ENCODE results near the gene TMEM140. TPM values are rescaled to one million over a fixed set of nuclear protein-coding genes. Genes with fewer than 3 reads are reported as not detected.
"Not testable (repeated sequence)": the region's sequence is repeated elsewhere in the genome, so short reads cannot be mapped to it uniquely, and the experiment has no call there.

The TMEM140 gene
- total RNA-seq, 2 donors from 2014 or later: 4.0 to 9.6 TPM

DNA sequence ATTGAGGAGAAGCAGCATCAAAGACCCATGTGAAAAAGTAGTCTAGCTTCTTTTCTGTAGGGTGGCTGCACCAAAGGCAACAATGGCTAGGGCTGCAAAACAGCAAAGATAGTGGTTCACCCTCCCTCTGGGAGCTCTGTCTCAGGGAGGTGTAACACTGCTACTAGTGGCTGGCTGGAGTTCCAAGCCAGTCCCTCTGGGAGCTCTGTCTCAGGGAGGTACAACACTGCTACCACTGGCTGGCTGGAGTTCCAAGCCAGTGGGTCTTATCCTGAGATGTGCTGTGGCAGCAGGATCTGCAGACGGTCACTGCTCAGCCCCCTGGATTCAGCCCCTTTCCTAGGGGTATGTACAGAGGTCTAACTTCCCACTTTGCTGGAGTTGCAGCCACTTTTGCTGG is 37.9 kb upstream of the TMEM140 start:
- H3K4me1 ChIP-seq: no peaks in the 10 kb centered on the region
- 93% methylated on average over 1 of the region's 1 CpG; no CpG with 5 or more reads in 1 of the 2 donors for WGBS, 2 donors

DNA sequence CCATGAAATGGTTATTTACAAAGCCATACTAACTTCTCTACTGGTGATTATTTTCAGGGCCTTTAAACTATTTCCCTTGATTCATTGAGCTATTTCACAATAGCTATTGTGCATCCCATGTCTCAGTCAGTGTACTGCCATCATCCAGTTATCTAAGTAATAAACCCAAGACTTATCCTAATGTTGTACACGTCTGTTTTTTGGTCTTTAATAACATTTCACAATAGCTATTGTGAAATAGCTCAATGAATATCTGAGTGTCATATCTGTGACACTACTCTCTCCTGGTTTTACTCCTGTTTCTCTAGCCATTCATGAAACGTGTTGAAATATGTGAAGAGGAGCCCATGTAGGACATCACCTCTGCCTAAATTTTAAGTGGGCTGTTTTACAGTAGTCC is 36.5 kb upstream of the TMEM140 start:
- TF ChIP-seq, protein P1, sequence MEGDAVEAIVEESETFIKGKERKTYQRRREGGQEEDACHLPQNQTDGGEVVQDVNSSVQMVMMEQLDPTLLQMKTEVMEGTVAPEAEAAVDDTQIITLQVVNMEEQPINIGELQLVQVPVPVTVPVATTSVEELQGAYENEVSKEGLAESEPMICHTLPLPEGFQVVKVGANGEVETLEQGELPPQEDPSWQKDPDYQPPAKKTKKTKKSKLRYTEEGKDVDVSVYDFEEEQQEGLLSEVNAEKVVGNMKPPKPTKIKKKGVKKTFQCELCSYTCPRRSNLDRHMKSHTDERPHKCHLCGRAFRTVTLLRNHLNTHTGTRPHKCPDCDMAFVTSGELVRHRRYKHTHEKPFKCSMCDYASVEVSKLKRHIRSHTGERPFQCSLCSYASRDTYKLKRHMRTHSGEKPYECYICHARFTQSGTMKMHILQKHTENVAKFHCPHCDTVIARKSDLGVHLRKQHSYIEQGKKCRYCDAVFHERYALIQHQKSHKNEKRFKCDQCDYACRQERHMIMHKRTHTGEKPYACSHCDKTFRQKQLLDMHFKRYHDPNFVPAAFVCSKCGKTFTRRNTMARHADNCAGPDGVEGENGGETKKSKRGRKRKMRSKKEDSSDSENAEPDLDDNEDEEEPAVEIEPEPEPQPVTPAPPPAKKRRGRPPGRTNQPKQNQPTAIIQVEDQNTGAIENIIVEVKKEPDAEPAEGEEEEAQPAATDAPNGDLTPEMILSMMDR (IDR thresholded peaks at IDR 0.05): no peak
- no peak for TF ChIP-seq POLR2A (IDR thresholded peaks at IDR 0.05)
- intact Hi-C loops (cut with DNase I): no loop called here
- no peaks in the 10 kb centered on the region for H3K9me3 ChIP-seq
- no peaks in the 10 kb centered on the region for H3K36me3 ChIP-seq (replicated peaks in 1 of 2; ENCODE audit: insufficient read depth in 1 of 2, low read depth in 2 of 2)
- no peak overlapping the region for H3K4me3 ChIP-seq
- ATAC-seq (no peak), DNase-seq (no peak)
- no peaks in the 10 kb centered on the region for H3K27me3 ChIP-seq
- H3K27ac ChIP-seq: no peak overlapping the region
- H3K4me1 ChIP-seq: no peaks in the 10 kb centered on the region
- 48 to 63% methylated on average over 2 of the region's 2 CpGs for WGBS, 2 donors

More for the DNA sequence above, 37.9 kb upstream of the TMEM140 start:
- intact Hi-C loops (cut with DNase I): no loop called here
- Histone ChIP-seq H3K27ac (no peak overlapping the region), H3K36me3 (replicated peaks in 1 of 2; ENCODE audit: insufficient read depth in 1 of 2, low read depth in 2 of 2) (no peaks in the 10 kb centered on the region), H3K4me3 (no peak overlapping the region), H3K27me3 (no peaks in the 10 kb centered on the region), H3K9me3 (no peaks in the 10 kb centered on the region)
- DNase-seq (no peak), ATAC-seq (no peak)
- TF ChIP-seq POLR2A (IDR thresholded peaks at IDR 0.05): no peak
- TF ChIP-seq, protein P1 (IDR thresholded peaks at IDR 0.05): no peak

DNA sequence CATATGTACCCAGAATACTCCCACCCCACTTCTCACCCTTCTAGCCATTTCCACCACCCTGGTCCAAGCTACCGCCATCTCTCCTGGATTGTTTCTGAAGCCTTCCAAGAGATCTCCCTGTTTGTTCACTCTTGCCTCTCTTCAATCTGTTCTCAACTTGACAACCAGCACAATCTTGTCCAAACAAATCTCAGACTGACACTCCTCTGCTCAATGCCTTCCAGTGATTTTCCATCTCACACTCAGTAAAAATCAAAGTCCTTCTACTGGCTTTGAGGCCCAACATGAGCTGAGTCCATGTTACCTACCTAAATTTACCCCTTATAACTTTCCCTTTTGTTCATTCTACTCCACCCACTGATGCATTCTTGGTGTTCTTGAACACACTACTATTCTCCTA is 33.2 kb upstream of the TMEM140 start:
- Histone ChIP-seq H3K4me3 (no peak overlapping the region), H3K27me3 (no peaks in the 10 kb centered on the region), H3K27ac (no peak overlapping the region), H3K36me3 (replicated peaks in 1 of 2; ENCODE audit: insufficient read depth in 1 of 2, low read depth in 2 of 2) (no peaks in the 10 kb centered on the region), H3K9me3 (no peaks in the 10 kb centered on the region), H3K4me1 (no peaks in the 10 kb centered on the region)
- DNase-seq (no peak), ATAC-seq (no peak)
- no peak for TF ChIP-seq POLR2A (IDR thresholded peaks at IDR 0.05)
- TF ChIP-seq, protein P1 (IDR thresholded peaks at IDR 0.05): no peak
- intact Hi-C loops (cut with DNase I): no loop called here
- WGBS, 2 donors: 96 to 100% methylated on average over 1 of the region's 1 CpG

DNA sequence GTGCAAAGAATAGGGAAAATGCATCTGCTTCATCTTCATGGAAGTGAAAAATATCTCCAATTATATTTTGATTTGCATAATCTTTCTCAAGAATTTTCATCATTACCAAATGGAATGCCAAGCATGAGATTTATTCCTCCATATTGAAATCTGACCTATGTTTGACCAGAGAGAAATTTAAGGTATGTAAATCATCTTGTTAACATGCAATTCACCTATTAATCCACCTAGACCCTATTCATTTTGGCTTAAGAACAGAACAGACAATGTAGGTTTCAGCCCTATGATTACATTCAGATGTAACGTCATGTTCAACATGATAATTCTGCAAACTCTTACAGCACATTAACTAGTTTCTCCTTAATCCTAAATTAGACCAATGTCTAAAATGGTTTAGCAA is 30.8 kb upstream of the TMEM140 start:
- TF ChIP-seq POLR2A (IDR thresholded peaks at IDR 0.05): no peak
- TF ChIP-seq, protein P1 (IDR thresholded peaks at IDR 0.05): no peak
- 94 to 96% methylated on average over 1 of the region's 1 CpG for WGBS, 2 donors
- ATAC-seq (no peak), DNase-seq (no peak)
- no peaks in the 10 kb centered on the region for H3K36me3 ChIP-seq (replicated peaks in 1 of 2; ENCODE audit: insufficient read depth in 1 of 2, low read depth in 2 of 2)
- intact Hi-C loops (cut with DNase I): no loop called here
- H3K27ac ChIP-seq: no peak overlapping the region
- H3K4me3 ChIP-seq: no peak overlapping the region
- H3K27me3 ChIP-seq: no peaks in the 10 kb centered on the region
- H3K9me3 ChIP-seq: no peaks in the 10 kb centered on the region
- H3K4me1 ChIP-seq: no peaks in the 10 kb centered on the region

DNA sequence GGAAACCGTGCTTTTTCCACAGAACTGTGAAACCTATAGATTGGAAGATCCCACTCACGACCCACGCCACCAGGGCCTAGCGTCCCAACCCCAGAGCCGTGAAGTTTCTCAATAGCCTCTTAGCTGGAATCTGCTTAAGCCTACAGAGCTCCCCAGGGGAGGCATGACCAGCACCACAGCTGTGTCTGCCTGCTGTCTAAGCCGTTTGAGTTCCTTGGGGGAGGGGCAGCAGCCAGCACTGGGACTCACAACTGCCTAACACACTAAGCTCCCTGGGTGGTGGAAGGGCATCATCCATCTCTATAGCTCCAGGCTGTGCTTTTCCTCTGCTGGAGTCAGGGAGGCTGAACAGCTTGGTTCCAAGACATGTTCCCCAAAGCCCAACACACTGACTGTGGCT is 26.0 kb upstream of the TMEM140 start:
- intact Hi-C loops (cut with DNase I): no loop called here
- Histone ChIP-seq H3K27ac (no peak overlapping the region), H3K4me3 (no peak overlapping the region), H3K4me1 (no peaks in the 10 kb centered on the region), H3K36me3 (replicated peaks in 1 of 2; ENCODE audit: insufficient read depth in 1 of 2, low read depth in 2 of 2) (no peaks in the 10 kb centered on the region), H3K27me3 (no peaks in the 10 kb centered on the region), H3K9me3 (no peaks in the 10 kb centered on the region)
- DNase-seq (no peak), ATAC-seq (no peak)
- WGBS, 2 donors: 70 to 78% methylated on average over 6 of the region's 6 CpGs
- TF ChIP-seq, protein P1 (IDR thresholded peaks at IDR 0.05): no peak
- TF ChIP-seq POLR2A (IDR thresholded peaks at IDR 0.05): no peak

DNA sequence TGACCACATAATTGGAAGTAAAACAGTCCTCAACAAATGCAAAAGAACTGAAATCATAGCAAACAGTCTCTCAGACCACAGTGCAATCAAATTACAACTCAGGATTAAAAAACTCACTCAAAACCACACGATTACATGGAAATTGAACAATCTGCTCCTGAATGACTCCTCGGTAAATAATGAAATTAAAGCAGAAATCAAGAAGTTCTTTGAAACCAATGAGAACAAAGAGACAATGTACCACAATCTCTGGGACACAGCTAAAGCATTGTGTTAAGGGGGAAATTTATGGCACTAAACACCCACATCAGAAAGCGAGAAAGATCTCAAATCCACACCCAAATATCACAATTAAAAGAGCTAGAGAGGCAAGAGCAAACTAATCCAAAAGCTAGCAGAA is 23.2 kb upstream of the TMEM140 start:
- ATAC-seq; intact Hi-C loops (cut with DNase I); H3K27ac ChIP-seq; H3K9me3 ChIP-seq; H3K27me3 ChIP-seq; DNase-seq; H3K36me3 ChIP-seq (replicated peaks in 1 of 2; ENCODE audit: insufficient read depth in 1 of 2, low read depth in 2 of 2); H3K4me1 ChIP-seq; H3K4me3 ChIP-seq: not testable (repeated sequence)
- 77 to 89% methylated on average over 3 of the region's 3 CpGs for WGBS, 2 donors
